ENCODE data around the gene FAM117B. TPM values are rescaled to one million over a fixed set of nuclear protein-coding genes. Genes with fewer than 3 reads are reported as not detected.

The FAM117B gene
- total and polyA plus RNA-seq, 2 of the 8 experiments (the other 6 are each of a cell fraction or from before 2014, with no cell fraction given), result 3.9 to 22.6 TPM

DNA sequence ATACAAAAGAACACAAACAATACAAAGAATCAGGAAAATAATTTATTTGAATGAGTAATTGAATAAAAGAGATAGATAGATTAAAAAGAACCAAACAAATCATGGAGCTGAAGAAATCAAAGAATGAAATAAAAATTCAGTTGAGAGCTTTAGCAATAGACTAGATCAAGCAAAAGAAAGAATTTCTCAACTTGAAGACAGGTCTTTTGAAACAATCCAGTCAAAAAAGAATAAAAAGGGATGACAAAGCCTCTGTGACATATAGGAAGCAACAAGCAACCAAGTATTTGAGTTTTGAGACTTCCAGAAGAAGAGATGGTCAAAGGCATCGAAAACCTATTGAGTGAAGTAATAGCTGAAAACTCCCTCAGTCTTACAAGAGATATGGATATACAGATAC, 108.8 kb downstream of the FAM117B start:
- no peaks in the 10 kb centered on the region for H3K27me3 ChIP-seq (replicated peaks in 1 of 4; ENCODE audit: control insufficient read depth in 3 of 4, extremely low read depth in 1 of 4, insufficient read depth in 3 of 4, low read length in 3 of 4)
- no peak overlapping the region for H2BK120ac ChIP-seq (replicated peaks; ENCODE audit: low read depth, low read length)
- H4K91ac ChIP-seq (replicated peaks; ENCODE audit: insufficient read length, low read length), result no peak overlapping the region
- H2AK5ac ChIP-seq (ENCODE audit: low read depth, low read length), result no peak overlapping the region
- H4K5ac ChIP-seq (ENCODE audit: insufficient read length, low read depth, low read length), result no peak overlapping the region
- H2BK15ac ChIP-seq (ENCODE audit: low read length), result no peak overlapping the region
- H3K79me2 ChIP-seq (ENCODE audit: control insufficient read depth in 1 of 2, insufficient read depth in 2 of 2, low read length in 2 of 2), result no peaks in the 10 kb centered on the region
- no peak overlapping the region for H2BK5ac ChIP-seq (ENCODE audit: low read depth, low read length)
- no peak overlapping the region for H3K18ac ChIP-seq (ENCODE audit: extremely low read depth, low read length)
- H3K23ac ChIP-seq (ENCODE audit: insufficient read length), result no peak overlapping the region
- H3K4me3 ChIP-seq (ENCODE audit: extremely low read depth in 1 of 4, insufficient read depth in 2 of 4, low read depth in 3 of 4, low read length in 4 of 4), result no peak overlapping the region
- FAIRE-seq (no peak), DNase-seq (ENCODE audit: low read depth in 1 of 2, low spot score in 2 of 2) (no peak)
- no peak overlapping the region for H2BK20ac ChIP-seq (ENCODE audit: low read length)
- ChIA-PET CTCF (ENCODE audit: partially characterized antibody) (no interaction called here), POLR2A (ENCODE audit: partially characterized antibody) (no interaction called here)
- no peaks in the 10 kb centered on the region for H3K36me3 ChIP-seq (ENCODE audit: control insufficient read depth in 2 of 4, insufficient read depth in 4 of 4, low read length in 3 of 4)
- H3K4me1 ChIP-seq (replicated peaks in 1 of 4; ENCODE audit: control insufficient read depth in 3 of 4, insufficient read depth in 4 of 4, low read length in 3 of 4), result no peaks in the 10 kb centered on the region
- H3K27ac ChIP-seq (ENCODE audit: low read depth, low read length), result no peak overlapping the region
- H3K14ac ChIP-seq (ENCODE audit: insufficient read length), result no peak overlapping the region
- H3K9me3 ChIP-seq (ENCODE audit: insufficient read depth in 2 of 2, low read depth in 1 of 2, low read length in 1 of 2), result no peaks in the 10 kb centered on the region; a peak in 1 of 4 replicates
- H4K8ac ChIP-seq (ENCODE audit: extremely low read depth, insufficient read depth, low read length), result no peak overlapping the region
- no peak overlapping the region for H2BK12ac ChIP-seq (ENCODE audit: low read depth, low read length)
- WGBS, 2 experiments (ENCODE audit: extremely low coverage in 1 of 2, insufficient coverage in 1 of 2, insufficient read length in 1 of 2, insufficient replicate concordance in 2 of 2, low coverage in 1 of 2, low lambda C conversion rate in 2 of 2, missing lambda C conversion rate in 1 of 2), result 71% methylated on average over 1 of the region's 1 CpG; no CpG with 5 or more reads in 1 of the 2 experiments
- H3K9ac ChIP-seq (replicated peaks in 1 of 4; ENCODE audit: extremely low read depth in 1 of 4, low read depth in 3 of 4, low read length in 3 of 4), result no peak overlapping the region
- no peaks in the 10 kb centered on the region for H3K79me1 ChIP-seq (ENCODE audit: low read depth, low read length)
- TF ChIP-seq EGR1 (IDR thresholded peaks at IDR 0.05; ENCODE audit: borderline replicate concordance, low read depth, low read length) (no peak), FOSL1 (IDR thresholded peaks at IDR 0.05; ENCODE audit: insufficient read depth, low read depth, low read length) (no peak), SIN3A (conservative IDR thresholded peaks at IDR 0.05 in 1 of 2, IDR thresholded peaks at IDR 0.05 in 1 of 2; ENCODE audit: low read depth in 1 of 2, low read length in 2 of 2) (no peak), RAD21 (IDR thresholded peaks at IDR 0.05 in 1 of 2, conservative IDR thresholded peaks at IDR 0.05 in 1 of 2; ENCODE audit: low read depth in 2 of 2, low read length in 2 of 2) (no peak), EP300 (IDR thresholded peaks at IDR 0.05; ENCODE audit: borderline replicate concordance in 1 of 2, low read depth in 2 of 2, low read length in 2 of 2) (no peak), CBX8 (IDR thresholded peaks at IDR 0.05; ENCODE audit: borderline replicate concordance, low read depth, low read length) (no peak), RNF2 (IDR thresholded peaks at IDR 0.05; ENCODE audit: borderline replicate concordance, low read depth, low read length, missing control alignments, poor library complexity, severe bottlenecking) (no peak)
- TF ChIP-seq, protein P1, sequence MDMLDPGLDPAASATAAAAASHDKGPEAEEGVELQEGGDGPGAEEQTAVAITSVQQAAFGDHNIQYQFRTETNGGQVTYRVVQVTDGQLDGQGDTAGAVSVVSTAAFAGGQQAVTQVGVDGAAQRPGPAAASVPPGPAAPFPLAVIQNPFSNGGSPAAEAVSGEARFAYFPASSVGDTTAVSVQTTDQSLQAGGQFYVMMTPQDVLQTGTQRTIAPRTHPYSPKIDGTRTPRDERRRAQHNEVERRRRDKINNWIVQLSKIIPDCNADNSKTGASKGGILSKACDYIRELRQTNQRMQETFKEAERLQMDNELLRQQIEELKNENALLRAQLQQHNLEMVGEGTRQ (IDR thresholded peaks at IDR 0.05; ENCODE audit: low read length), result no peak
- H3K4ac ChIP-seq (replicated peaks; ENCODE audit: insufficient read length, low read depth, low read length), result no peak overlapping the region
- H4K20me1 ChIP-seq (replicated peaks in 1 of 2; ENCODE audit: control insufficient read depth in 1 of 2, insufficient read depth in 2 of 2, low read length in 2 of 2), result peaks cover 0 to 2% of the 10 kb centered on the region in 2 experiments
- no peak overlapping the region for H3K56ac ChIP-seq (replicated peaks; ENCODE audit: insufficient read length, low read depth, low read length)
- H2AFZ ChIP-seq (ENCODE audit: low read length), result no peak overlapping the region
- H3K23me2 ChIP-seq (ENCODE audit: low read depth, low read length), result no peaks in the 10 kb centered on the region
- H3K4me2 ChIP-seq (ENCODE audit: insufficient read depth in 1 of 2, low read depth in 2 of 2, low read length in 2 of 2), result no peak overlapping the region

All from H1 (cell line).